GM18499 (cell line): ENCODE data around the gene MRPL58.
"Not testable (repeated sequence)": the region's sequence is repeated elsewhere in the genome, so short reads cannot be mapped to it uniquely, and the experiment has no call there.

Source experiments
- ATAC-seq: cut with Tn5 transposase; IDR thresholded peaks from one replicate; pipeline ENCODE4 v1.9.1; 2021; ENCODE audit warnings: moderate number of reproducible peaks; ENCODE audit not compliant: insufficient read depth, unreplicated experiment

The MRPL58 gene

DNA sequence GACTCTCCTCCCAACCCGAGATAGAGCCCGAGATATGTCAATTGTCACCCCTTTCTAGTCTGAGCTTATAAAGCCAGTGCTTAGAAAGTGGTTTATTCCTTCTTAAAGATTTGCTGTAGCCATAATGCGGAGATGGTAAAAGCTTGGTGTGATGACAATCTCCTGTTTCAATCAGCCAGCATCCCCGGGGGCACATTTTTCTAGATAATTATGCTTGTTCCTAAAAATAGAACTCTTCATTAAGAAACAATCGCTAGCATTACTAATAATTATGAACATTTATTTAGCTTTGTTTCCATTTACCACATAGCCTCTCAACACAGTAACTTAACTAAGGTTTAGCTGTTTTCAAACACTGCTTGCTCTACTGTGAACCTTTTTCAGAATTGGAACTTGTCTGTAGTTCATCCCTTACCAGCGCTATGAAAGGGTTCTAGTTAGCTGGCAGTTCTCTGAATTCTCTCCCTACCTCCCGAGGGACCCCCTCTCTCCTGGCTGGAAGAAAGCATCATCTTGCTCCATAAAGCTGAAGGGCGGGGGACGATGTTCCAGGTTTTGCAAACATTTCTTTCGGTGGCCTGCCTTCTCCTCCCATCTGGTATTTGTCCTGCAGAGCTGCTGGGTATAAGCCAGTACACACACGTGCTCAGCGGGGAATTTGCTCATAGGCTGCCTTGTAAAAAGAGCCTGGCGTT is 922 bp upstream of the MRPL58 start:
- ATAC-seq: no peak

DNA sequence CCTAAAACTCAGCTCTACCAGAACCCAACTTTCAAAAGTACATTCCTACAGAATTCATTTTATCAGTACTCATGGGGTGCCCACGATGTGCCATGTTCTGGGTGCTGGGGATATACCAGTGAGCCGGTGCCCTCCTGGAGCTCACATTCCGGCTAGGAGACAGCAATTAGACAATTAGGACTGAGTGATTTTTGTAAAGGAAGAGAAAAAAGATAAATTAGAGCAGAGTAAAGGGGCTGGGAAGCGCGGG is 449 bp upstream of the MRPL58 start:
- no peak for ATAC-seq

DNA sequence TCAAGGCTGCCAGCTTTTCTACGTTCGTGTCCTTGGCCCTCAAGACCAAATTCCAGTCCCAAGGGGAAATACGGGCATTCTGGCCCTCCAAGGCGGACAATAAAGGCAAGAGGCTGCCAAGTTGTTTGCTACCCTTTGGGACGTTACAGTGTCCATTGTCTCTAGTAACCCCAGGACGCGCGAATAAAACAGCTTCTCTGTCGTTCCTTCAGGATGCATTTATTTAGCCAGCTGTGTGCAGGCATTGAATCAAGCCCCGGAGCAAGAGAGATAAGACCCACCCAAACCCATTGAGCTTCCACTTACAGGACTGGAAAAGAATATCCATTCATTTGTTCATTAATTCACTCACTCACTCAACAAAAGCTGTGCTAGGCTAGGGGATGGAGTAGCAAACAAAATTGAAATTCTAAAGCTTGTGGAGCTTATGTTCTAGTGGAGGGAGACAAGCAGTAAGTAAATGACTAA is 656 bp downstream of the MRPL58 start:
- ATAC-seq: no peak

DNA sequence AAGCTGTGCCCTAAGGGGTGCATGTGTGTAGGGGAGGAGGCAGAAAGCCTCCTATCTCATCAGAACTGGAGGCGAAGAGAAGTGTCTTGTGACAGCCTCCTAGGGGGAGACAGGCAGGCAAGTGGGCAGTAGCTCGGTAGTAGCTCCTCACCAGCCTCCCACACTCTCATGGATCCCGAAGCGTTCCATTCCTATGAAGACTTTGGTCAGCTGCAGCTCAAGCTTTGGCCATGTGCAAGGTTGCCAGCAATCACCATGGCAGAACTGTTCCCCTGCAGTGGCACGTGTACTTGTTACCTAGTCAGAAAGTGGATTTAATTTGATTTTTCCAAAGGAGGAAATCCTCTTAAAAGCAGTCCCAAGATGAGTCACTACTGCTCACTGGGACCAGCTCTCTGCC is 6.7 kb downstream of the MRPL58 start:
- no peak for ATAC-seq

DNA sequence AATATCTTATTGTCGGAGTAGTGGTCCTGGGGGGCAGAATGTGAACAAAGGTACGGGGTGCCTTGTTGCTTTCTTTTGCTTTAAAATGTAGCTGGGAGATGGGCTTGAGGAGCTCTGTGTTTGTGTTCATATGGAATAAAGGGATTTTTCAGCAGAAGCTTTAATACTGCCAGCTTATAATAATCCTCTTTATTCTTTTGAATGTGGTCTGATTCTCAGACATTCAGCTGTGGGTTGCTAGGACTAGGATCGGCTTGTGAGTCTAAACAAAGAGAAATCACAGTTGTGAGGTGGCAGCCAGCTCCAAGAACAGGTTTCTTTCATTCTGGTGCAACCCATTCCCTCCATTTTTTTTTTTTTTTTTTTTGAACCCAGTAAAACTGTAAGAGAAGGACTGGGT is 7.2 kb downstream of the MRPL58 start:
- no peak for ATAC-seq

DNA sequence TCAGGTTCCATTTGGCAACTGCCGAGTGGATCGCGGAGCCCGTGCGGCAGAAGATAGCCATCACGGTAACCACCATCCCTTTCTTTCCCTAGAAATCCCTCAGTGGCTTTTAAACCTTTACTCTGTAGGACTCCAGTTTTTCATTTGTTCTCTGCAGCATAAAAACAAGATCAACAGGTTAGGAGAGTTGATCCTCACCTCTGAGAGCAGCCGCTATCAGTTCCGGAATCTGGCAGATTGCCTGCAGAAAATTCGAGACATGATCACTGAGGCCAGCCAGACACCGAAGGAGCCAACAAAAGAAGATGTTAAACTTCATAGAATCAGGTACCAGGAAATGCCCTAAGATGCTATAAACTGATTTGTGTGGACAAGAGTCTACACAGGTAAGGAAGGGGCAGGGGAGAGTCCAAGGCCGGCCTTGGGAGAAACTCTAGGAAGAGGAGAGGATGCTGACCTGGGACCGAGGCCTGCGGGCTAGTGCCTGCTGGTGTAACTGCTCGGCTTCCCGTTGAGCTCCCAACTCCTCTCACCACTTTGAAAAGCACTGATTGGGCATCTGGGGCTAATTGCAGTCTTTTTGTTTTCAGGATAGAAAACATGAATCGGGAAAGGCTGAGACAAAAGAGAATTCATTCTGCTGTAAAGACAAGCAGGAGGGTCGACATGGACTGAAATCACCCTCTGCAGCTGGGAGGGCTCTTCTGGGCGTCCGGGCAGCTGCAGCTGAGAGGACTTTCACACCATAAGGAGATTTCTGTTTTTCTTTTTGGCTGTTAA is 8.1 kb downstream of the MRPL58 start:
- no peak for ATAC-seq

DNA sequence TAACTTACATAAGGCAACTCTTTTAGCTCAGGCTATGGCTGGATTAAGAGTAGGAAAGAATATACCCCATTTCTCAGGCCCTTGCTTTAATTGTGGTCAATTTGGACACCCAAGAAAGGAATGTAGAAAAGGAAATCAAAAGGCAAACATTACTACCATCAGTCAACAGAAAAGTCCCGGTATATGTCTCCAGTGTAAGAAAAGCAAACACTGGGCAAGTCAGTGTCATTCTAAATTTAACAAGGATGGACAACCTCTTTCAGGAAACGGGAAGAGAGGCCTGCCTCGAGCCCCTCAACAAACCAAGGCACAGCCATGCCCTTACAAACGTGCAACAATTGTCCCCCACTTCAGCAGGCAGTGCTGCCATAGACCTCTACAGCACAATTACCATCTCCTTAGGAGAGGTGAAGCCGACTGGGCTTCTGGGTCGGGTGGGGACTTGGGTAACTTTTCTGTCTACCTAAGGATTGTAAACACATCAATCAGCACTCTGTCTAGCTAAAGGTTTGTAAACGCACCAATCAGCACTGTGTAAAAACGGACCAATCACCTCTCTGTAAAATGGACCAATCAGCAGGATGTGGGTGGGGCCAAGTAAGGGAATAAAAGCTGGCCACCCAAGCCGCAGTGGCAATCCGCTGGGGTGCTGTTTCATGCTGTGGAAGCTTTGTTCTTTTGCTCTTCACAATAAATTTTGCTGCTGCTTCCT is 12.4 kb downstream of the MRPL58 start:
- ATAC-seq: no peak

DNA sequence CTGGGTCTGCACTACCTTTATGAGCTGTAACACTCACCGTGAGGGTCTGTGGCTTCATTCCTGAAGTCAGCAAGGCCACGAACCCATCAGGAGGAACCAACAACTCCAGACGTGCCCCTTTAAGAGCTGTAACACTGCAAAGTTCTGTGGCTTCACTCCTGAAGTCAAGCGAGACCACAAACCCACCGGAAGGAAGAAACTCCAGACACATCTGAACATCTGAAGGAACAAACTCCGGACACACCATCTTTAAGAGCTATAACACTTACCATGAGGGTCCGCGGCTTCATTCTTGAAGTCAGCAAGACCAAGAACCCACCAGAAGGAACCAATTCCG is 12.9 kb downstream of the MRPL58 start:
- not testable (repeated sequence) for ATAC-seq

DNA sequence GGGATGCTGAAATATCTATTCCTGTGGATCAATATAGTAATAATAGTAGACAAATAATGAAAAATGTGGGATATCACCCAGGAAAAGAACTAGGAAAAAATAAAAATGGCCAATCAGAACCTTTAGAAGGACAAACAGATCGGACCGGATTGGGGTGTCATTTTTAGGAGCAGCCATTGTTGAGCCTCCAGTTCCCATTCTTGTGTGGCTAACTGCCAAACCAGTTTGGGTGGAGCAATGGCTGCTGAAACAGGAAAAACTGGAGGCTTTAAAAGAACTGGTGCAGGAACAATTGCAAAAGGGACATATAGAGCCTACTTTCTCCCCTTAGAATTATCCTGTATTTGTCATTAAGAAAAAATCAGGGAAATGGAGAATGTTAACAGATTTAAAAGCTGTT is 14.2 kb downstream of the MRPL58 start:
- ATAC-seq: not testable (repeated sequence)

DNA sequence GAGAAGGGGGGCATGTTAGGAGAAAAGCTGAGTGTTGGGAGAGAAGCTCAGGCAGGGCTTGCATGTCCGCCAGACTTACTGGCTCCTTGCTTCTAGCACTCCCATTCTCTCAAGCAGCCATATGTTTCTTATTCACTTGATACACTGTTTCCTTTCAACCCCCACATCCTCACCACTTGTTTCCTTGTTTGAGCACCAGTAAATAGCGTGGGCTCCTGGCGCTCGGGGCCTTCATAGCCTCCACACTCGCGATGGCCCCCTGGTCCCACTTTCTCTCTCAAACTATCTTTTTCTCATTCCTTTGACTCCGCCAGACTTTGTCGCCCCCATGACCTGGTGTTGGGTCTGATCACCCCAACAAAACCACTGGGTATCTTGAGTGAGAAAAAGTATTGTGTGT is 17.7 kb downstream of the MRPL58 start:
- no peak for ATAC-seq

DNA sequence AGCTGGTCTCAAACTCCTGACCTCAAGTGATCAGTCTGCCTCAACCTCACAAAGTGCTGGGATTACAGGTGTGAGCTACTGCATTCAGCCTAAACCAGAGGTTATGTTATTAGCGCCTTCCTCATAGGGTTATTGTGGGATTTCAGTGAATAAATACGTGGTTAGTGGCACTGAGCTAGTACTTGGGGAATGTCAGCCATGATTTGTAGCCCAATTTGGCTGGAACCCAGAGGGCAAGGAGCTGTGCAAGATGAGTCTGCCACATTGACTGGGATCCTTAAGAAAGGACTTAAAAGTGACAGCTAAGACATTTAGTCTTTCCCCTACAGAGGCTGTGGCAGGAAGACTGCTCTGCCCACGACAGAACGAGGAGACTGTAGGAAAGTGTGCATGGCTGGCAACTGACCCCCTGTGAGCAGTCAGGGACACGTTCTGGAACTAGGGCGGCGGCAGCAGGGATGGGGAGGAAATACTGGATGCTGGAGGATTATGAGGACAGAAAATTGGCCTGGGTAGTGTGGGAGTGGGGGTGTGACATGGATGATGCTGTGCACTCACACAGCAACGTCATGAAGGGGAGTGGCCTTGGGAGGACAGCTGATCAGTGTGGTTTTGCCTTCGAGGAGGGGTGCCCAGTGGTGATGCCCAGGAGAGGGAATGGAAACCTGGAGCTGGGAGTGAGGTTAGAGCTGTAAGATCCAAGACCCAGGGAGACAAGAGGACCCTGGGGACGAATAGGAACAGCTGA is 19.7 kb downstream of the MRPL58 start:
- ATAC-seq: no peak

DNA sequence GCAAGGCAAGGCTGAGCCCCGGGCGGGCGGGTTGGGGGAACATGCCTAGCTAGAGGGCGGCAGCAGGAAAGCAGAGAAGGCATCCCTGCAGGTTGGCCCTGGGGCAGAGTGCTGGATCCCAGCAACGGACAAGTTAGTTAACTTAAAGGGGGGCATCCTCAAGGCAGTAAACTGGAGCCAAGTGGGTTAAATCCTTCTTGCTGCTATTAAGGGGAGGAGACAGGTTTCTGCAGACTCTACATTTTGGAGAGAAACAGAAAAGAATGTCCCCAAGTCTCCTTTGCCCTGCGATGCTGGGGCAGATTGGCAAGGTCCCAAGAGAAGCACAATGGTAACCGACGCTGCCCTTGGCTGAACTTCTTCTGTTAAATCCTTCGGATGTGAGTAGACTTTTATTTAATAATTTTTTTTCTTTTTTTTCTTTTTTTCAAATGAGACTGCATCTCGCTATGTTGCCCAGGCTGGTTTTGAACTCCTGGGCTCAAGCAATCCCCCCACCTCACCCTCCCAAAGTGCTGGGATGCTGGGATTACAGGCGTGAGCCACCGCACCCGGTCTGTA is 20.3 kb downstream of the MRPL58 start:
- no peak for ATAC-seq

DNA sequence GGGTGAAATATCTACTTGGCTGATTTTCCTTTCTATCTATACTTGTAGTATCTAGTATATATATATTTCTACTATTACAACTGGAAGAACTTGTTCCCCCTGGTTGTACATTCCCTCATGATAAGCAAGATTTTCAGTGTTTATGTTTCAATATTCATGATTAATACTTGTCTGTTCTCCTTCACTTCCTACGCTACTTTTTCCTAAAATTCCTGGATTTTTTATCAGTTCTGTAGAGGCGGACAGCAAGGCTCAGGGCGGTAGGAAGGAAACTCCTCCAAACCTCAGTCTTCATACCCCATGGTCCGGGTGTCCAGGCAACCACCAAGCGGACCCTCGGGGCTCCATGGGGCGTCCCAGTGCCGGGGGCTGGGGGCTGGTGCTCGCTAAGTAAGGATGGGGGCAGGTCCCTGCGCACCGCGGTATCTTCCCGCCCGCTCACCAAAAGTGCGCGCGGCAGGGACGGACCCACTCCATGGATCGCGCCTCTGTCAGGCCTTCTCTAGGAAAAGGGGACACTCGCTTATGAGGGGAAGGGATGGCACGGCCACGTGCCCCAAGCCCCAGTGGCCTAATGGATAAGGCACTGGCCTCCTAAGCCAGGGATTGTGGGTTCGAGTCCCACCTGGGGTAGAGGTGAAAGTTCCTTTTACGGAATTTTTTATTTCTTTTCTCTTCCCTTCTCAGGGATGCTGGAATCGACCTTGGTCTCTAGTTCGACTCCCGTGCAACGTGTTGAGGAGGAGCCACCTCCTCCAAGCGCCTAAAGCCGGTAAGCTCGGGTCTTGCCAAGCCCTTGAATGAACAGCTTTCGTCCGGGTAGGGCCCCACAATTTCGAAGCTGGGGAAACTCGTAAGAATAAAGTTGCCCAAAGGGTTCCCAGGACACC is 21.1 kb downstream of the MRPL58 start:
- no peak for ATAC-seq

DNA sequence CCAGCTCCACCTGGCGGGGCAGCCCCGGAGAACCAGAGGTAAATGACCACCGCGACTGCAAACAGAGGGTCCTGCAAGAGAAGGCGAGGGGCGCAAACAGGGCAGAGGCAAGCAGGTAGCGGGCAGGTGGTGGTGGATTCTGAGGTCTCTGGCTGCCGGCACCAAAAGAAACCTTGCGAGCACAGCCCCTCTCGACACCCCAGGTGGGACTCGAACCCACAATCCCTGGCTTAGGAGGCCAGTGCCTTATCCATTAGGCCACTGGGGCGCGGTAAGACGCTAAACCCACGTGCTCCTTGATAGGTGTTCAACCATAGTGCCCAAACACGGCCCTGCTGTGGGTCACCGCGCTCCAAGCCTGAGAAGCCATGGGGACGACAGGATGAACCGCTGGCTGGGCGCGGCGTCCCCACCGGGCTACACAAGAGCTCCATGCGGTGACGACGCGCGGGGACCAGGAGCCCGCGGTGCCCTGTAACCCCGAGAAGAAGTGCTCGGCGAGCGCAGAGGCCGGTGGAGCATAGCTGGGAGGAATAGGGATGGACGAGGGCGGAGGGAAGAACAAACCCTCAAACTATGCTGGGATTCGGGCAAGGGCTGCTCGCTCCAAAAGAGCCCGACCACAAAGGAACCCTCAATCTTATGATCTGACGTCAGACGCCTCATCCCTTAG is 21.9 kb downstream of the MRPL58 start:
- ATAC-seq: no peak

DNA sequence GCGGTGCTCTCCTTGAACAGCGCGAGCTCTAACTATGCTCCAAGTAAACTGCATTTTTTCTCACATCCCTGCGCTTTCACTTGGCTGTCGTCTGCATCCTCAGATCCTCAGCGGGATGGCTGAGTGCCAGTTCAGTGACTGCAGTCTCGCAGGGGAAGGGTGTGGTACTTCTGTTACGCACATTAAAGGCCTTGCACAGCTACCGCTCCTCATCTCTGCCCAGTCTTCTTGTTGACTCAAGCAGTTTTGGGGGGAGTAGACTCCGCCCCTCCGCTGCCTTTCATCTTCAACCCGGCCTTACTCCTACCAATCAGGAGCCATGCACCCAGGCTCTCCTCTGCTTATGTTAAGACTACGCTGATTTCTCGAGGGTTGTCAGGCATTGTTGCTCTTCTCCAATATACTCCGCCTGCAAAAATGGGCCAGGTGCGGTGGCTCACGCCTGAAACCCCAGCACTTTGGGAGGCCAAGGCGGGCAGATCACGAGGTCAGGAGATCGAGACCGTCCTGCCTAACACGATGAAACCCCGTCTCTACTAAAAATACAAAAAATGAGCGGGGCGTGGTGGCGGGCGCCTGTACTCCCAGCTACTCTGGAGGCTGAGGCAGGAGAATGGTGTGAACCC is 24.3 kb downstream of the MRPL58 start:
- ATAC-seq: no peak

DNA sequence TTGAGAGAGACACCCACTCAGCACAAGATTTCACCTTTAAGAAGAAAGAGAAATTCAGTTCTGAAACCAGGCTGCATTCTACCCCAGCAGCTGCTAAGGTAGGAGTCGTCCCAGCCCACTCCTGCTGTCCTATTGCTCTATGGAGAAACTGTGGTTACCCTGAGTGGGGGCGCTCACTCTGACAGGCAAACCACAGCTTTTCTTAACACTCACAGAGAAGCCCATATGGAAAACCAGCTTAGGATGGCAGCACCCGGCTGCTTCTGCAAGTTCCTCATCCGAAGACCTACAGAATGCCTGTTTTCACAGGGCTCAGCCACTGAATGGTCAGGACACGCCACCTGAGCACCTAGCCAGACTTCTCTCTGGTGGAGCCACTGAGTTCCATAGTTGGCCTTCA is 26.8 kb downstream of the MRPL58 start:
- ATAC-seq: no peak

DNA sequence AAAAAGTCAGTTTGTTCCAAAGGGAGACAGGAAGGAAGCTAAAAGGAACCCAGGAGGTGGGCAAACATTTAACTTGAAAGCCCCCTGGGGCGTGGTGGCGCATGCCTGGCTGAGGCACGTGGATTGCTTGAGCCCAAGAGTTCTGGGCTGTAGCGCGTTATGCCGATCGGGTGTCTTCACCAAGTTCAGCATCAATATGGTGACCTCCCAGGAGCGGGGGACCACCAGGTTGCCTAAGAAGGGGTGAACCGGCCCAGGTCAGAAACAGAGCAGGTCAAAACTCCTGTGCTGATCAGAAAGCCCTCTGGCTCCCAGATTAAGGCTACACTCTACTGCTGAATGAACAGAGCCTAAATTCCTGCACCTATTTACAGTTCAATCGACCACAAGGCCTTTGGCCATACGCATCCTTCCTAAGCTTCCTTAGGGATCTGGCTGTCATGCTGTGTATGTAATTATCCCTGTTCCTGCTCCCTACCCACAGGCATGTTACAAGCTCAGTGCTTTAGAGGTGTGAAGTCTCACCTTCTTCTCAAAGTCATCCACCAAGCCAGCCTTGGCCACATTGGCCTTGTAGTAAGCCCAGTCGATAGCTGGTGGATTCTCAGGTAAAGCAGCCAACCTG is 29.3 kb downstream of the MRPL58 start:
- ATAC-seq: no peak

DNA sequence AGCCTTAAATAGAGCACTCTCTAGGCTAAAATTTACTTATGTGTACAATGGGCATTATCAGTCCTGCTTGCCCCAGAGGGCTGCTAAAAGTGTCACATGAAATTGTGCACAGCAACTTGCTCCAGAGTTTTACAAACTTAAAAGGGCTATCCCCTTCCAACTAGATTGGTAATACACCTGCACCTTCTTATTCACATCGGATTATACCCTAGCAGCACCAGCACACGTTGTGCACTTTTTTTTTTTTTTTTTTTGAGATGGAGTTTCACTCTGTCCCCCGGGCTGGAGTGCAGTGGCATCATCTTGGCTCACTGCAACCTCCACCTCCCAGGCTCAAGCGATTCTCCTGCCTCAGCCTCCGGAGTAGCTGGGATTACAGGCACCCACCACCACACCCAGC is 31.3 kb downstream of the MRPL58 start:
- not testable (repeated sequence) for ATAC-seq
